Astrocyte (in vitro differentiated cells and primary cell): ENCODE results near the gene ZBTB12.
"Not testable (repeated sequence)": the region's sequence is repeated elsewhere in the genome, so short reads cannot be mapped to it uniquely, and the experiment has no call there.

Experiments
- EZH2 ChIP-seq: IDR thresholded peaks from 2 replicates; pipeline ENCODE4 v1.6.1; 2012; ENCODE audit warnings: mild to moderate bottlenecking, low read length, inconsistent platforms; ENCODE audit not compliant: insufficient read depth
- TF ChIP-seq, protein P1 (sequence below): IDR thresholded peaks from 2 replicates; pipeline ENCODE4 v1.5.1; 2011; ENCODE audit warnings: low read depth, mild to moderate bottlenecking, inconsistent platforms, low read length, moderate library complexity; ENCODE audit not compliant: insufficient read depth

DNA sequence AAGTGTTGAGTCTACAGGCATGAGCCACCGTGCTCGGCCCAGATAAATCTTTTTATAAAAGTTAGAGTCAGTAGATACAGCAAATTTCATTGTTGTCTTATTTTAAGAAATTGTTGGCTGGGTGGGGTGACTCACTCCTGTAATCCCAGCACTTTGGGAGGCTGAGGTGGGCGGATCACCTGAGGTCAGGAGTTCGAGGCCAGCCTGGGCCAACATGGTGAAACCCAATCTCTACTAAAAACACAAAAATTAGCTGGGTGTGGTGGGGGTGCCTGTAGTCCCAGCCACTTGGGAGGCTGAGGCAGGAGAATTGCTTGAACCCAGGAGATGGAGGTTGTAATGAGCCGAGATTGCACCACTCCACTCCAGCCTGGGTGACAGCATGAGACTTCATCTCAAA, 6.4 kb upstream of the ZBTB12 start:
- TF ChIP-seq, protein P1, sequence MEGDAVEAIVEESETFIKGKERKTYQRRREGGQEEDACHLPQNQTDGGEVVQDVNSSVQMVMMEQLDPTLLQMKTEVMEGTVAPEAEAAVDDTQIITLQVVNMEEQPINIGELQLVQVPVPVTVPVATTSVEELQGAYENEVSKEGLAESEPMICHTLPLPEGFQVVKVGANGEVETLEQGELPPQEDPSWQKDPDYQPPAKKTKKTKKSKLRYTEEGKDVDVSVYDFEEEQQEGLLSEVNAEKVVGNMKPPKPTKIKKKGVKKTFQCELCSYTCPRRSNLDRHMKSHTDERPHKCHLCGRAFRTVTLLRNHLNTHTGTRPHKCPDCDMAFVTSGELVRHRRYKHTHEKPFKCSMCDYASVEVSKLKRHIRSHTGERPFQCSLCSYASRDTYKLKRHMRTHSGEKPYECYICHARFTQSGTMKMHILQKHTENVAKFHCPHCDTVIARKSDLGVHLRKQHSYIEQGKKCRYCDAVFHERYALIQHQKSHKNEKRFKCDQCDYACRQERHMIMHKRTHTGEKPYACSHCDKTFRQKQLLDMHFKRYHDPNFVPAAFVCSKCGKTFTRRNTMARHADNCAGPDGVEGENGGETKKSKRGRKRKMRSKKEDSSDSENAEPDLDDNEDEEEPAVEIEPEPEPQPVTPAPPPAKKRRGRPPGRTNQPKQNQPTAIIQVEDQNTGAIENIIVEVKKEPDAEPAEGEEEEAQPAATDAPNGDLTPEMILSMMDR: not testable (repeated sequence)
- TF ChIP-seq EZH2: not testable (repeated sequence)
